Stimulated activated CD4-positive, alpha-beta T cell treated with anti-CD3 and anti-CD28 coated beads, Interleukin-4, amount 100 ng/mL, for 1 hour (primary cell): ENCODE results near the gene LRRTM4.
"Not testable (repeated sequence)": the region's sequence is repeated elsewhere in the genome, so short reads cannot be mapped to it uniquely, and the experiment has no call there.

Source experiments
- DNase-seq: peaks from one replicate; pipeline ENCODE4 v3.0.0-alpha.2; 2020

Gene LRRTM4

GRCh38 chr2:77046339-77046738, 475.8 kb downstream of the LRRTM4 start:
- DNase-seq = no peak

GRCh38 chr2:77045456-77045855, 476.7 kb downstream of the LRRTM4 start:
- not testable (repeated sequence) for DNase-seq

DNA sequence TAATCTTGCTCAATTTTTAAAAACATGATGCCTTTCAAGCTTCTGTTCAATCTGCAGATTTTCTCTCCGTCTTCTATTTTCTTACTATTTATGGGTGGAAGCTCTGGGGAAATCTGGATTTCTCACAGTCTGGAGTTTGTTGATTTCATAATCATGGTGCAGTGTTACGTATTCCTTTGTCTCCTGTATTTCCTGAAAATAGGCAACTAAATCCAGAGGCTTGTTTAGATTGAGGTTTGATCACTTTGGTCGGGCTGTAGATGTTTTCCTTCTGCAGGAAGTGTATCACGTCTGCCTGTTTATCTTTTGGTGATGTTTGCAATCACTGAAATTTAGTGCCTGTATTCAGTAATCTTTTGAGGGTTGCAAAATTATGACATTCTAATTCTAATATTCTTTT, 487.7 kb downstream of the LRRTM4 start:
- DNase-seq = no peak

- not testable (repeated sequence) for DNase-seq
Observed at GRCh38 chr2:77029237-77029636, 492.9 kb downstream of the LRRTM4 start.

DNA sequence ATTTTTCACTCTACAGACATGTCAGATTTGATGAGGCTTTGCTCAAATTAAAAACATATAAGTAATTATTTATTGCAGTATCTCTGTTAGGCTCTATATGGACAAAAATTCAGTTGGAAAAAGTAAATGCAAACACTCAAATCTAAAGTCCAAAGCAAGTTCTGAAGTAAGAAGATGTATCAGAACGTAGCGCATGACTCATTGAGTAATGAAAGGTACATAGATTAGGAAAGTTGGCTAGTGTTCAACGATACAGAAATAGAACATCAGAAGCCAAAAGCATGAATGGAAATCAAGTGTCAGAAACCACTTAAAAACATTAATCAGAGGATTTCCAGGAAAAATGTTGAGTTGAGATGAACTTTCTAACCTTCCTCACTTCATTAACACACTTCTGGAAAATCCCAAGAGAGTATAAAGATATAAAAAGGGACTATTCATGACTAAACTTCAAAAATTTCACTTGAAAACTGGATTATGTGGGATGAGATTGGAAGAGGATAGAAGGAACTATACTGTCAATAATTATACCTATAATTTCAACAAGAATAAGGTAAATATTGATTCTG, 494.1 kb downstream of the LRRTM4 start:
- no peak for DNase-seq

GRCh38 chr2:77025714-77026113, 496.5 kb downstream of the LRRTM4 start:
- no peak for DNase-seq

DNA sequence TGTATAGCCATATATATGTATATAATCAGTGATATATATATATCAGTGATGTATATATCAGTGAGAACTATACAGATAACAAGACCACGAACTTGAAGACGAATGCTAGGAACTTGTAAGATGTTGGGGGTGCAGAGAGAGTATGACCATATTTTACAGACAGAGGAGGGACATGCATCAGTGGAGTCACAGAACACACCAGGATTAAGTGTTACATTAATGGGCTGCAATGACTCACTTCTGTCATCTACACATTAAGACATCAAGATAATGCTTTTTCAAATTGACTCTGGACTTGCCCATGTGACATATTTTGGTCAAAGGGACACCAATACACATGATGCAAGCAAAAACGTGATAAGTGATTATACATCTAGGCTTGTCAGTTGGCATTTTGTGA, 501.0 kb downstream of the LRRTM4 start:
- DNase-seq = no peak

GRCh38 chr2:77018219-77018618, 504.0 kb downstream of the LRRTM4 start:
- no peak for DNase-seq

DNA sequence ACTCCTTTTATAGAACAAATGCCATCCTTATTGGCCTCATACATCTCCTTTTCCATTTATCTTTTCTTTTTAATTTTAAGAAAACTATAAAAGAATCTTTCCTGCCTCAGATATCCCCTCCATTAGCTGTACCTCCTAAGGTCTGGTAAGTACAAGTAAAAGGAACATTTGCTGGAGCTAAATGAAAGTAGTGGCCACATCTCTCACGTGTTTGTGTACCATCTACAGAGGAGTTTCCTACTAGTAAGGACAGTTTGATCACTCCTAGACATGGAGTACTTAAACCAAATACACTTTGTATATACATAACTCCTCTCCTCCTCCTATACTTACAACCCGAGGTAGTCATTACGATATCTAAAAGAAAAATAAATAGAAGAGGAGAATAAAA, 504.8 kb downstream of the LRRTM4 start:
- no peak for DNase-seq

GRCh38 chr2:77016443-77017354, 505.5 kb downstream of the LRRTM4 start:
- no peak for DNase-seq

DNA sequence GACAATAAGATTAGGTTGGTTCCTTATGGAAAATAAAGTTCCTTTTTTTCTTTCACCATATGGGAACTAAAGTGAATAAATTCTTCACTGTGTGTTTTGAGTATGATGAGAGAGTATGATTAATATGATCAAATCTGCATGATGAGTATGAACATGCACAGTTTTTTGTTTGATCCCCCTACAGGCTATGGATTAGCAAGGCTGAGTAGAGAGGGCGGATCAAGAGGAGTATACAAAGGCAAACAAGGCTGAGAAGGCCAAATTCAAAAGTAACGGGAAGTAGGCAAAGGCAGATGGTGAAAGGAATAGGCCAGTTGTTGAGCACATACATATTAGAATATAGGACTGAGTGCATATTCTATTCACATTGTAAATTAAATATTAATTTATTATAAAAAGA, 508.2 kb downstream of the LRRTM4 start:
- DNase-seq = no peak

- no peak for DNase-seq
Observed at GRCh38 chr2:77013457-77013856, 508.7 kb downstream of the LRRTM4 start.

- no peak for DNase-seq
Observed at GRCh38 chr2:77009307-77009706, 512.9 kb downstream of the LRRTM4 start.

GRCh38 chr2:77008853-77009252, 513.3 kb downstream of the LRRTM4 start:
- DNase-seq = no peak

DNA sequence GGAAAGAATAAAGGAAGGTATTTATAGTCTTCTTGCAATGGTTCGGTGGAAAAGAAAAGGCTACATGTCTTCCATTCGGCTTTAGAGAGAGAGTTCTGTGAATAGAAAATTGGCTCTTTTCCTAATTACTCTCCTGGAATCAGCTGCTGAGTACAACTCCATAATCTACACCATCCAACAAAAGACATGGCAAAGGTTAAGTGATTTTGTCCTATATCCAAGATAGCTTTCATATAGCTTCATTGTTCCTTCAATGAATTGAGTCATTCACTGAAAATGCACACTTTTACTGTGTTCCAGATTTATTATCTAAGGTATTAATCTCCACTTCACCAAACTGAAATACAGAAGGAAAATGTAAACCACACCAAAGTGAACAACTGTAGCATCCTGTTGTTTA, 514.5 kb downstream of the LRRTM4 start:
- no peak for DNase-seq

- no peak for DNase-seq
Observed at GRCh38 chr2:77005522-77005921, 516.7 kb downstream of the LRRTM4 start.

DNA sequence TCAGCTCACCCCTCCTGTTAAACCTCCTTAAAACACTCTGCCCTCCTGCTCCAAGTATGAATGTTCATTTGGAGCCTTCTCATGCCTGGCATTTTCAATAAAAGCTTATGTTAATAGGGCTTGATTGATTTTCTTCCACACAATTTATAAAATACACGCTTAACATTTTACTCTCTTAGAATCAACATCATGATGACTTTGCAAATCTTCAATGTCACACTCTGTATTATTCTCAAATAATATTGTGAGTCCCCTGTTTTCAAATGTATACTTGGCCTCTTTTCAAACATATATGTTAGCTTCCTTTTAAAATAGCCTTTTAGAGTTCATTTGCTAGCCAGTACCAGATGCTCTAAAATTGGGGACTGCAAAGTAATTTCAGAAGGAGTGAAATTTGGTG, 520.3 kb downstream of the LRRTM4 start:
- no peak for DNase-seq

- no peak for DNase-seq
Observed at GRCh38 chr2:76998704-76999103, 523.5 kb downstream of the LRRTM4 start.

DNA sequence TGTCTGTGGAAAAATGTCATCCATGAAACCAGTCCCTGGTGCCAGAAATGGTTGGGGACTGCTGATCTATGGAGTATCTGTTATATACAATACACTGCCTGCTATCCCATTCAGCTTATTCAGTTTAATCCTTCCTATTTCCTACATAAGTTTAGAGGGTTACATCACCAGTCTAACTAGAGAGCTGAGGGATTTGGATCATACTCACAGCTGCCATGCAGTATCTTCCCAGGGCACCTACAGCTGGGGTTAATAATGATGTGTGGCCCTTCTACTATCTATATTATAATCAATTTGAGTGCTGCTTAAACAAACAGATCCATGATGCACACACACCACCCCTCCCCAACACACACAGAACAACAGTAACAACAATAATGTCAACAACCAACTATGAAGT, 524.0 kb downstream of the LRRTM4 start:
- no peak for DNase-seq

DNA sequence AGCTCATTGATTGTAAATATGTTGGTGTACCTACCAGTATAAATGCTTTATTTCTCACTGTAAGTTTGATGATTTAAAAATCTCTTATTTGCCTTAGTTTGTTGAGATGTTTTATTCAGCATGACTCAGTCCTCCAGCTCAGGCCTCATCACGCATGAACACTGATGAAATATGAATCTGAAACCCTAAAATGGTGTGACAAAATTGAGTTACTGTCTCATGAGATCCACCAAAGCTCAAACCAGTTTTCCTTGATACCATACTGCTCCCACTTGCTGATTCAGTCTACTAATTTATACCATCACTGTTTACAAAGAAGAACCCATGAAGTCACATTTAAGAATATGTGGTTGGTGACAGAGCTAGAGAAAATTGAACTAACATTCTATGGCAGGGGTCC, 524.9 kb downstream of the LRRTM4 start:
- DNase-seq = no peak

- no peak for DNase-seq
Observed at GRCh38 chr2:76985387-76986136, 536.6 kb downstream of the LRRTM4 start.

DNA sequence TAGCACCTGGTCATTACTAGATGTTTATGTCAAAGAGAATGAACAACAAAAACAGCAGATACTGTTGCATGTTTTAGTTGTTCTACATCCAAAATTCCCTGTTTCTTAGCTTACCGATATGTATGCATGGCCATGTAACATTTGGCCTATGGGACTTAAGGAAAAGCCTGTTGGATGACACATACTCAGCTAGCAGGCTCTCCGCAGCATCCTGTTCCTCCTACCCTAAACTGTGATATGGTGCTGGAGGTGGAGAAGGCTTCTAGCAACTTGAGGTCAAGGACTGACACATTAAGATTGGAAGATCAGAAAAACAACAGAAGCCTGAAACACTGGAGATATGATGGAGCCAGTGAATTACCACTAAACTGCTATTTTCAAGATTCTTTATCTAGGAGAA, 537.8 kb downstream of the LRRTM4 start:
- DNase-seq = no peak

DNA sequence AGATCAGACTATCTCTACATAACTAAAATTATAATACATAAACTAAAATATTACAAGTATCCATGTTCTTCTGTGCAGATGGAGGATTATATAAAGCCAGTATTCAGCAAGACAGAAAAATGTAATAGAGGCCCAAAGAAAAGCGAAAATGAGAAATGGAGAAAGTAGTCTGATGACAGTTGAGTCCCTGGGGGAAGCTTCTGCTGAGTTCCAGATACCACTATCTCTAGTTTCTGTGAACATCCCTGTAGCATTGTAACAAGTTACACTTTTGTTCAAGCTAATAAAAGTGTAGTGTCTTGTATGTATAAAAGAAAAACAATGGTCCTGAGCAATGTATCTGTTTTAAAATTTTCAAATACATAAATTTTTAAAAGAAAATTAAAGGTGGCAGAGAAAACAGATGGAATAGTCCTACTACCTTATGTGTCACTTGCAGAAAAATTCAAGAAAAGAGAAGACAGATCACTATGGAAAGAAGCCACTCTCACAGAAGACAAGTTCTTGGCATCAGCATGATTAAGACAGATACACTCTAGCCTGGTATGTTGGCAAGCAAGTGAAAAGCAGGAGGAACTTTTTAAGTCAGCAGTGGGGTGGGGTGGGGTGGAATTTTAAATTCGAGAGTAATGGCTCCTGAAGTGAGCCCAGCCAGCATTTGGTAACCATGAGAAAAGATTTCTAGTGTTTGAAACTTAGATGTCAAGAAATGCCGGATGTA, 541.9 kb downstream of the LRRTM4 start:
- DNase-seq = no peak
